ENCODE results near the gene GTF2F2. TPM values are rescaled to one million over a fixed set of nuclear protein-coding genes. Genes with fewer than 3 reads are reported as not detected.

GTF2F2 gene
- total RNA-seq, 1 donor from 2014 or later: 29.5 TPM

- Histone ChIP-seq H3K27me3 (ENCODE audit: control insufficient read depth, insufficient read depth, low read length) (no peaks in the 10 kb centered on the region), H3K36me3 (ENCODE audit: control insufficient read depth, insufficient read depth, low read length) (no peaks in the 10 kb centered on the region), H3K4me3 (ENCODE audit: low read depth, low read length) (no peak overlapping the region)
- TF ChIP-seq CTCF (IDR thresholded peaks at IDR 0.05; ENCODE audit: insufficient read depth, low read length, poor library complexity, severe bottlenecking): no peak
- DNase-seq (ENCODE audit: low read depth): no peak
These were observed 186.7 kb downstream of the GTF2F2 start for GRCh38 chr13:45306966-45307365.

GRCh38 chr13:45310341-45311131, 190.2 kb downstream of the GTF2F2 start:
- Histone ChIP-seq H3K36me3 (ENCODE audit: control insufficient read depth, insufficient read depth, low read length) (no peaks in the 10 kb centered on the region), H3K4me3 (ENCODE audit: low read depth, low read length) (peak overlapping the region; percentile 39), H3K27me3 (ENCODE audit: control insufficient read depth, insufficient read depth, low read length) (no peaks in the 10 kb centered on the region)
- DNase-seq (ENCODE audit: low read depth): no peak
- TF ChIP-seq CTCF (IDR thresholded peaks at IDR 0.05; ENCODE audit: insufficient read depth, low read length, poor library complexity, severe bottlenecking): no peak

- DNase-seq (ENCODE audit: low read depth): no peak
- Histone ChIP-seq H3K4me3 (ENCODE audit: low read depth, low read length) (no peak overlapping the region), H3K36me3 (ENCODE audit: control insufficient read depth, insufficient read depth, low read length) (no peaks in the 10 kb centered on the region), H3K27me3 (ENCODE audit: control insufficient read depth, insufficient read depth, low read length) (no peaks in the 10 kb centered on the region)
- no peak for TF ChIP-seq CTCF (IDR thresholded peaks at IDR 0.05; ENCODE audit: insufficient read depth, low read length, poor library complexity, severe bottlenecking)
These were observed 194.5 kb downstream of the GTF2F2 start for GRCh38 chr13:45314822-45315221.

GRCh38 chr13:45315520-45316167, 195.3 kb downstream of the GTF2F2 start:
- DNase-seq (ENCODE audit: low read depth): no peak
- H3K27me3 ChIP-seq (ENCODE audit: control insufficient read depth, insufficient read depth, low read length): no peaks in the 10 kb centered on the region
- H3K36me3 ChIP-seq (ENCODE audit: control insufficient read depth, insufficient read depth, low read length): no peaks in the 10 kb centered on the region
- TF ChIP-seq CTCF (IDR thresholded peaks at IDR 0.05; ENCODE audit: insufficient read depth, low read length, poor library complexity, severe bottlenecking): no peak
- H3K4me3 ChIP-seq (ENCODE audit: low read depth, low read length): no peak overlapping the region

- no peak for DNase-seq (ENCODE audit: low read depth)
- Histone ChIP-seq H3K27me3 (ENCODE audit: control insufficient read depth, insufficient read depth, low read length) (no peaks in the 10 kb centered on the region), H3K36me3 (ENCODE audit: control insufficient read depth, insufficient read depth, low read length) (no peaks in the 10 kb centered on the region), H3K4me3 (ENCODE audit: low read depth, low read length) (no peak overlapping the region)
- no peak for TF ChIP-seq CTCF (IDR thresholded peaks at IDR 0.05; ENCODE audit: insufficient read depth, low read length, poor library complexity, severe bottlenecking)
These were observed 196.0 kb downstream of the GTF2F2 start for GRCh38 chr13:45316338-45316737.
